Retinal pigment epithelial cell (primary cell): Measurements from ENCODE around the gene MRM2.
"Not testable (repeated sequence)": the region's sequence is repeated elsewhere in the genome, so short reads cannot be mapped to it uniquely, and the experiment has no call there.

Experiments
- DNase-seq: peaks from one replicate; pipeline ENCODE4 v3.0.0-alpha.2; 2010; ENCODE audit warnings: low read depth
- H3K4me3 ChIP-seq: 2 replicates; pipeline ENCODE4 v1.5.1; 2011; ENCODE audit warnings: mild to moderate bottlenecking, low read length, control low read depth, moderate library complexity
- CTCF ChIP-seq: conservative IDR thresholded peaks from 2 replicates; pipeline ENCODE4 v1.5.1; 2011; ENCODE audit warnings: low read depth, low read length, control low read depth, inconsistent platforms

Gene MRM2

DNA sequence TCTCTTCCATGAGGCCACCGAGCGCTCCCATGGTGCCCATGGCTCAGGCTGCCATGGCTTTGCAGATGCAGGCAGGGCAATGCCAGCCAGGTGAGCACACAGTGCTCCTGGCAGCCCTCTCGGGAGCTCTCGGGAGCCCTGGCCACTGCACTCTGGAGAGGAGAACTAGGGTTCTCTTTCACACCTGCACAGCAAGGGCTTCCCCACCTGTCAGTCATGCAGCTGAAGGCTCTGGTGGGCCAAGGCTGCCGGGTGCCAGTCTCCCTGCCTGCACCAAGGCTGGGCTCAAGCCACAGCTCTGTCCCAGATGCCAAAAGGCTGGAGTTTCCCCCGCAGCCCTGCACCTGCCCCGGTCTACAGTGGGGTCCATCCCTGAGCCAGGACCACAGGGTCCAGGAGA is 32.7 kb upstream of the MRM2 start:
- H3K4me3 ChIP-seq = no peak overlapping the region
- TF ChIP-seq CTCF = no peak
- no peak for DNase-seq

DNA sequence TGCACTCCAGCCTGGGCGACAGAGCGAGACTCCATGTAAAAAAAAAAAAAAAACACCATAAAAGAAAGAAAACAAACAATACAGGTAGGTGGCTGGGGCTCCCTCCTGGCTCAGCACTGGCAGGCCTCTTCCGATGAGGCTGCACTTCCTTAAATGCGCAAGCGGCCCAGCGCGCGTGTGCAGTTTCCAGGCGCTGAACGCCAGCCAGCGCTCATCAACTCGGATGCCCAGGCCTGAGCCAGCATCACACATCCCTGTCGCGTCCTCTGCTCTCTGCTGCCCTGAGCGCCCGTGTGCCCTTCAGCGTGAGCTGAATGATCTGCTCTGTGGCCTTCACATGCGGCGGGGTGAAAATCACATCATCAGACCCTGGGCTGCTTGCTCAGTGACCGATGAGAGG is 31.9 kb upstream of the MRM2 start:
- no peak overlapping the region for H3K4me3 ChIP-seq
- DNase-seq = no peak
- no peak for TF ChIP-seq CTCF

- no peak for TF ChIP-seq CTCF
- peak; percentile 38 for DNase-seq
Observed at GRCh38 chr7:2272031-2272430, 30.0 kb upstream of the MRM2 start.

GRCh38 chr7:2271273-2272026 is 29.4 kb upstream of the MRM2 start:
- no peak for DNase-seq
- H3K4me3 ChIP-seq = no peak overlapping the region
- TF ChIP-seq CTCF = no peak

More at GRCh38 chr7:2272031-2272430, 30.0 kb upstream of the MRM2 start:
- H3K4me3 ChIP-seq = no peak overlapping the region

- no peak for TF ChIP-seq CTCF
- H3K4me3 ChIP-seq = no peak overlapping the region
- DNase-seq = no peak
Observed at GRCh38 chr7:2270495-2270894, 28.5 kb upstream of the MRM2 start.

GRCh38 chr7:2269991-2270460 is 28.0 kb upstream of the MRM2 start:
- TF ChIP-seq CTCF = no peak
- no peak overlapping the region for H3K4me3 ChIP-seq
- DNase-seq = no peak

- not testable (repeated sequence) for H3K4me3 ChIP-seq
Observed at GRCh38 chr7:2269089-2269990, 27.3 kb upstream of the MRM2 start.

More at GRCh38 chr7:2269089-2269990, 27.3 kb upstream of the MRM2 start:
- not testable (repeated sequence) for DNase-seq
